Parathyroid adenoma (tissue), 2 donors: ENCODE results near the gene SLC12A5.
A peak's percentile ranks its signal among the peaks of the same experiment; 100 is the strongest.
"Not testable (repeated sequence)": the region's sequence is repeated elsewhere in the genome, so short reads cannot be mapped to it uniquely, and the experiment has no call there.

ENCODE experiments used
- H2AFZ ChIP-seq: fragments of 300-600 bp; sonication (generic); one replicate; pipeline ENCODE4 v1.7.0; 2017; ENCODE audit warnings: antibody characterized with exemption, mild to moderate bottlenecking
- H3K27ac ChIP-seq: fragments of 300-600 bp; sonication (generic); one replicate; pipeline ENCODE4 v1.7.0; 2017
- H3K27me3 ChIP-seq: fragments of 300-600 bp; sonication (generic); one replicate; pipeline ENCODE4 v1.7.0; 2017; ENCODE audit warnings: low read length; ENCODE audit not compliant: control insufficient read depth, insufficient read depth
- H3K36me3 ChIP-seq: fragments of 300-600 bp; sonication (generic); one replicate; pipeline ENCODE4 v1.7.0; 2017; ENCODE audit warnings: low read length; ENCODE audit not compliant: control insufficient read depth, insufficient read depth
- H3K4me1 ChIP-seq: fragments of 300-600 bp; sonication (generic); one replicate; pipeline ENCODE4 v1.7.0; 2017; ENCODE audit warnings: control low read depth
- H3K4me2 ChIP-seq: fragments of 300-600 bp; sonication (generic); one replicate; pipeline ENCODE4 v1.7.0; 2017; ENCODE audit warnings: low read length
- H3K4me3 ChIP-seq: fragments of 300-600 bp; sonication (generic); one replicate; pipeline ENCODE4 v1.7.0; 2017; ENCODE audit warnings: low read depth, low read length
- H3K79me2 ChIP-seq: fragments of 300-600 bp; sonication (generic); one replicate; pipeline ENCODE4 v1.7.0; 2017; ENCODE audit warnings: control low read depth
- H3K9ac ChIP-seq: fragments of 300-600 bp; sonication (generic); one replicate; pipeline ENCODE4 v1.7.0; 2017; ENCODE audit warnings: mild to moderate bottlenecking
- H3K9me3 ChIP-seq: fragments of 300-600 bp; sonication (generic); one replicate; pipeline ENCODE4 v1.7.0; 2017; ENCODE audit warnings: low read length; ENCODE audit not compliant: control insufficient read depth
- CTCF ChIP-seq: fragments of 300-600 bp; sonication (generic); IDR thresholded peaks from one replicate; pipeline ENCODE4 v1.7.0; 2017; ENCODE audit warnings: antibody characterized with exemption, mild to moderate bottlenecking
- donor health status: primary hyperparathyroidism.

Gene SLC12A5

DNA sequence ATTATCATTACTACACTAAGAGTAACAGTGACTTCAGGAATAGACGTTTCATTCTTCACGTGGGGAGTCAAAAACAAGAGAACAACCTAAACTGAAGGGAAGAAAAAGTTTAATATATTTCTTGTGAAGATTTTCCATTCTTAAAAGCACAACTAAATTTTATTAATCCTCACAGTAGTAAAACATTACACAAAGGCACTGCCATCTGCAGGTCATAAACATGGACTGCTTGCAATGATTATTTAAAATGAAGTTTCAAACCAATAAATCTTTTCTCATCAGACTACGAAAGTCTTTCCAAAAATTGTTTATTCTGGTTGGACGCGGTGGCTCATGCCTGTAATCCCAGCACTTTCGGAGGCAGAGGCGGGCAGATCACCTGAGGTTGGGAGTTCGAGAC lies 58.1 kb downstream of the SLC12A5 start:
- H3K36me3 ChIP-seq = no peaks in the 10 kb centered on the region
- no peak overlapping the region for H3K27ac ChIP-seq
- H3K4me1 ChIP-seq = peaks cover 34% of the 10 kb centered on the region
- H3K9ac ChIP-seq = no peak overlapping the region
- peaks cover 70% of the 10 kb centered on the region for H3K79me2 ChIP-seq
- no peak overlapping the region for H3K4me3 ChIP-seq
- H3K27me3 ChIP-seq = no peaks in the 10 kb centered on the region
- no peak overlapping the region for H2AFZ ChIP-seq
- TF ChIP-seq CTCF = peak; percentile 37
- H3K4me2 ChIP-seq = no peak overlapping the region
- no peaks in the 10 kb centered on the region for H3K9me3 ChIP-seq

DNA sequence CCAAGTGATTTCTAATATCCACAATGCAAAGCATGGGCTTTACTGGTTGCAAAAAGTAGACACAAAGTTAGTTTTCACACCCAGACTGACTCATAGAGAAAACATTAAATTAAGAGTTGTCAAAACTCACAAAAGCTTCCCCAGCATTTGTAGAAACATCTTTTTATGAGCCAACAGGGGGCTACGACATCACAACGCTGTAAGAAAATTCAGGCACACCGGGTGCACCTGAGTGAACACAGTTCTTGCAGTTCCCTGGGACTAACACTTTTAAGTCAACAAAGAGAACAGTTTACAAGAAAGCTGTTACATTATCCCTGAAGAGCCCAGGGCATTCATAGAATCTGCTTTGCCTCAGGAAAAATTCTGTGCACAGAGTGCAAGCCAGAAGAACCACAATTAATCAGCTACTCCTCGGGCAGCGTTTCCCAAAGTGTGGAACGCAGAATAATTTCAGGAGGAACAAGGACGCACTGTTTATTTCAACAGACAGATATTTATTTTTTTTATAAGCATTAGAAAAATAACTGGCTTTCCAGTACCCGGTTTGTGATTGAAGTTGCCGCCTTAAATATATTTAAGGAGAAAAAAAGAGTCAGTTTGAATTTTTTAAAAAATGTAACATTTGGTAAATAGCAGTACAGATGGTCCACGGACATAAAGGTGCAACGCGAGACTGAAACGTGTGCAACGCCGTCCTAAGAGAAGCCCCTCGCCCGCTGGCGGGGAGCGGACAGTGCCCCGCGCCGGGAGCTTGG lies 59.6 kb downstream of the SLC12A5 start:
- Histone ChIP-seq H3K27ac (peak overlapping the region; percentile 98), H3K4me3 (peak overlapping the region; percentile 93), H3K9ac (peak overlapping the region; percentile 71), H3K4me1 (peaks cover 25% of the 10 kb centered on the region), H3K9me3 (no peaks in the 10 kb centered on the region), H3K27me3 (no peaks in the 10 kb centered on the region), H2AFZ (peak overlapping the region; percentile 94), H3K79me2 (peaks cover 57% of the 10 kb centered on the region), H3K4me2 (peak overlapping the region; percentile 64), H3K36me3 (no peaks in the 10 kb centered on the region)
- no peak for TF ChIP-seq CTCF

GRCh38 chr20:46089167-46089416 lies 60.1 kb downstream of the SLC12A5 start:
- Histone ChIP-seq H3K4me1 (peaks cover 20% of the 10 kb centered on the region), H3K4me3 (peak overlapping the region; percentile 93), H2AFZ (peak overlapping the region; percentile 94), H3K27ac (peak overlapping the region; percentile 98), H3K9me3 (no peaks in the 10 kb centered on the region), H3K36me3 (no peaks in the 10 kb centered on the region), H3K79me2 (peaks cover 52% of the 10 kb centered on the region), H3K27me3 (no peaks in the 10 kb centered on the region), H3K9ac (peak overlapping the region; percentile 71), H3K4me2 (peak overlapping the region; percentile 64)
- no peak for TF ChIP-seq CTCF

GRCh38 chr20:46089417-46090388 lies 60.7 kb downstream of the SLC12A5 start, which contains the start of gene NCOA5:
NCOA5 (minus strand) TSS chr20:46089962; CDS start chr20:46079424, 10,538 bp downstream.
- Histone ChIP-seq H3K27me3 (no peaks in the 10 kb centered on the region), H2AFZ (peak within 1 kb of the TSS; percentile 94), H3K36me3 (no peaks in the 10 kb centered on the region), H3K9ac (peak within 1 kb of the TSS; percentile 71), H3K27ac (peak within 1 kb of the TSS; percentile 98), H3K9me3 (no peaks in the 10 kb centered on the region), H3K4me3 (peak within 1 kb of the TSS; percentile 93), H3K4me1 (peaks cover 19% of the 10 kb centered on the region), H3K4me2 (peak within 1 kb of the TSS; percentile 68), H3K79me2 (peaks cover 45% of the 10 kb centered on the region)
- peak; percentile 52 for TF ChIP-seq CTCF

- not testable (repeated sequence) for H3K4me3 ChIP-seq, H3K27me3 ChIP-seq, H3K36me3 ChIP-seq, H3K4me2 ChIP-seq, H3K27ac ChIP-seq, H3K9me3 ChIP-seq, H2AFZ ChIP-seq, H3K9ac ChIP-seq
- H3K4me1 ChIP-seq = peaks cover 12% of the 10 kb centered on the region
- peaks cover 24% of the 10 kb centered on the region for H3K79me2 ChIP-seq
These were observed 62.9 kb downstream of the SLC12A5 start for GRCh38 chr20:46091622-46092535.
